ENCODE measurements around the gene TMEM138. TPM values are rescaled to one million over a fixed set of nuclear protein-coding genes. Genes with fewer than 3 reads are reported as not detected.

The TMEM138 gene
- total and polyA plus RNA-seq, 2 of the 13 experiments (the other 11 are each of a cell fraction or from before 2014, with no cell fraction given) = 43.5 to 61.0 TPM

- TF ChIP-seq TBP (CRISPR knock-in tag; IDR thresholded peaks at IDR 0.05) = no peak
- peak; percentile 99 for TF ChIP-seq HNF4A (CRISPR knock-in tag; IDR thresholded peaks at IDR 0.05)
- TF ChIP-seq EZH2 (conservative IDR thresholded peaks at IDR 0.05; ENCODE audit: low read depth, low read length) = no peak
- peak; percentile 86 for TF ChIP-seq DRAP1 (CRISPR knock-in tag; IDR thresholded peaks at IDR 0.05)
- TF ChIP-seq PRDM10 (CRISPR knock-in tag; IDR thresholded peaks at IDR 0.05; ENCODE audit: low read depth) = peak; percentile 17; the same call in 1 of the 2 replicates
- TF ChIP-seq JUND (CRISPR knock-in tag; IDR thresholded peaks at IDR 0.05) = no peak; the same call in 1 of the 2 replicates
- TF ChIP-seq SPEN (CRISPR knock-in tag; IDR thresholded peaks at IDR 0.05; ENCODE audit: low read depth) = peak; percentile 83; the same call in 1 of the 2 replicates
- no peak for TF ChIP-seq ZNF337 (CRISPR knock-in tag; IDR thresholded peaks at IDR 0.05; ENCODE audit: borderline replicate concordance, low read depth)
- no peak for TF ChIP-seq ZNF234 (CRISPR knock-in tag; conservative IDR thresholded peaks at IDR 0.05)
- TF ChIP-seq KDM6A (CRISPR knock-in tag; IDR thresholded peaks at IDR 0.05; ENCODE audit: low read depth) = 0 out of 2 replicates have a peak, but pooled peaks have one; percentile 49
- no peak for TF ChIP-seq ZNF558 (CRISPR knock-in tag; IDR thresholded peaks at IDR 0.05; ENCODE audit: borderline replicate concordance)
- no peak for TF ChIP-seq ZNF44 (CRISPR knock-in tag; IDR thresholded peaks at IDR 0.05)
- peak; percentile 78 for TF ChIP-seq PAXIP1 (CRISPR knock-in tag; conservative IDR thresholded peaks at IDR 0.05)
- no peak for TF ChIP-seq PRDM15 (CRISPR knock-in tag; IDR thresholded peaks at IDR 0.05)
- TF ChIP-seq TRIM22 (IDR thresholded peaks at IDR 0.05) = no peak
Observed at GRCh38 chr11:61334434-61335354, 27.5 kb upstream of the TMEM138 start (continued).
